COLO668 (cell line): ENCODE data around the gene ADSL.

ENCODE experiments used
- DNase-seq: peaks from one replicate; lab custom pipeline; 2025; ENCODE audit not compliant: unreplicated experiment; lab: John Stamatoyannopoulos, UW

ADSL gene

DNA sequence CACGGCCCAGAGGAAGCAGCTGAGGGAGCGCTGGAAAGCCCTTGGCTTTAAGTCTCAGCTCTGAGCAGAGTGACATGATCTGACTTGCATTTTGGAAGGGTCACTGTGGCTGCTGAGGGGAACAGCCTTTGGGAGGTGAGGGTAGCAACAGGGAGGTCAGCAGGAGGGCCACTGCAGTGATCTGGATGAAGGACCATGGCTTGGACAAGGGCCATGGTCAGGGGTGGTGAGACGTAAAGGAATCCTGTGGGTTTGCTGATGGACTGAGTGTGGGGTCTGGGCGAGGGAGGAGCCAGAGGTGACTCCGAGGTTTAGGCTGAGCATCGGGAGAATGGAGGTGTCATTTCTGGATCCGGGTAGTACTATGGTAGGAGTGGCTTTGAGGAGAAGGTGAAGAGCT is 57.4 kb downstream of the ADSL start:
- DNase-seq, result no peak

DNA sequence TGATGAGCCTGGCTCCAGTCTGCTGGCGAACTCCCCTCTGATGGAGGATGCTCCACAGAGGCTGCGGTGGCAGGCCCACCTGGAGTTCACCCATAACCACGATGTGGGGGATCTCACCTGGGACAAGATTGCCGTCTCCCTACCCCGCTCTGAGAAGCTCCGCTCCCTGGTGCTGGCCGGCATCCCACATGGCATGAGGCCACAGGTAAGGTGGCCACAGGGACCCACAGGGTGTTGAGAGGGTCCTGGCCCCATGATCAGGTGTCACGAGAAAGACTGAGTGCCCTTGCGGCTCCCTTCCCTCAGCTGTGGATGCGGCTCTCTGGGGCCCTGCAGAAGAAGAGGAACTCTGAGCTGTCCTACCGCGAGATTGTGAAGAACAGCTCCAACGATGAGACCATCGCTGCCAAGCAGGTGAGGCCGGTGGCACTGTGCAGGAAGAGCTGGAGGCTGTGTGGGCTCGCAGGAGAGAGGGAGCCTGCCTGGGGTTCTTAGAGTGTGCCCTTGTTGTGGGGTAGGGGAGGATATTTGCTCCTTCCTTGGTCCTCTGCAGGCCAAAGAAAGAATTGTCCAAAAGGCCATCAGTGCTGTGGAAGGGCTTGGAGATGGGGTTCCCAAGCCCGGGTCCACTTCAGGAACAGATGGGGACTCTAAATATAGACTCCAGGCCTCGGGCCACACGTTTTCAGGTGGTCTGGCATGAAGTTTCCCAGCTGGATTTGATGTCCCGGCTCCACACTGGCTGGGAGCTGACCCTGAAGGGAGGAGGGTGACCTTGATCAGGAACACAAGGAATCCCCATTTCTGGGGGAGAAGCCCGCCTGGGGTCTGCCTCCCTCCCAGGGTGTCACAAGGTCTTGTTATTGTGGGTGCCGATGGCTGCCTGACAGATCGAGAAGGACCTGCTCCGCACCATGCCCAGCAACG is 58.2 kb downstream of the ADSL start:
- no peak for DNase-seq

DNA sequence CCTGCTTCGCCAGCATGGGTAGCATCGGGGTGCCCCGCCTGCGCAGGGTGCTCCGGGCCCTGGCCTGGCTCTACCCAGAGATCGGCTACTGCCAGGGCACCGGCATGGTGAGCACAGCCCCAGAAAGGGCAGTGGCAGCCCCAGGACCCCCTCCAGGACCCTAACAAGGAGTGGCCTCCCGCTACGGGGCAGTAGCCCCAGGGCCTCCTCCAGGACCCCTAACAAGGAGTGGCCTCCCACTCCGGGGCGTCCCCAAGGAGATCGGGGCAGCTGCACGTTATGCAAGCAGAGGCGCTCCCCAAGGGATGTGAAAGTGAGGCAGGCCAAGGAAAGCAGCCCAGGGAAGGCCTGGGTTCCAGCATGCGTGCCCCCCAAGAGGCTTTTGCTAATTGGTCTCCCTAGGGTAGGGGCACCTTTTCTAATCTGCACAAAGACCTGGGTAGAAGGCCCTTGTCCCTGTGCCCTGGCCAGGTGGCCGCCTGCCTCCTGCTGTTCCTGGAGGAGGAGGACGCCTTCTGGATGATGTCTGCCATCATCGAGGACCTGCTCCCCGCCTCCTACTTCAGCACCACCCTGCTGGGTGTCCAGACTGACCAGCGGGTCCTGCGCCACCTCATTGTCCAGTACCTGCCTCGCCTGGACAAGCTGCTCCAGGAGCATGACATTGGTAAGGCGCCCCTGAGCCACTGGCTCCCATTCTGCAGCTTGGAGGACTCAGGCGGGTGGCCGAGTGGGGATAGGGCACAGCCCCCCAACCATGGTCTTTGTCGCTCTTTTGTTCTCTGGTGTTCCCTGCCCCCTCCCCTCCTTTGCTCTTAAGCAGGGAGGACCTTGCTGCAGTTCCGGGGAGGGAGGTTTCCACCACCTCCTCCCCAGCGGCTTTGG is 59.1 kb downstream of the ADSL start:
- no peak for DNase-seq

DNA sequence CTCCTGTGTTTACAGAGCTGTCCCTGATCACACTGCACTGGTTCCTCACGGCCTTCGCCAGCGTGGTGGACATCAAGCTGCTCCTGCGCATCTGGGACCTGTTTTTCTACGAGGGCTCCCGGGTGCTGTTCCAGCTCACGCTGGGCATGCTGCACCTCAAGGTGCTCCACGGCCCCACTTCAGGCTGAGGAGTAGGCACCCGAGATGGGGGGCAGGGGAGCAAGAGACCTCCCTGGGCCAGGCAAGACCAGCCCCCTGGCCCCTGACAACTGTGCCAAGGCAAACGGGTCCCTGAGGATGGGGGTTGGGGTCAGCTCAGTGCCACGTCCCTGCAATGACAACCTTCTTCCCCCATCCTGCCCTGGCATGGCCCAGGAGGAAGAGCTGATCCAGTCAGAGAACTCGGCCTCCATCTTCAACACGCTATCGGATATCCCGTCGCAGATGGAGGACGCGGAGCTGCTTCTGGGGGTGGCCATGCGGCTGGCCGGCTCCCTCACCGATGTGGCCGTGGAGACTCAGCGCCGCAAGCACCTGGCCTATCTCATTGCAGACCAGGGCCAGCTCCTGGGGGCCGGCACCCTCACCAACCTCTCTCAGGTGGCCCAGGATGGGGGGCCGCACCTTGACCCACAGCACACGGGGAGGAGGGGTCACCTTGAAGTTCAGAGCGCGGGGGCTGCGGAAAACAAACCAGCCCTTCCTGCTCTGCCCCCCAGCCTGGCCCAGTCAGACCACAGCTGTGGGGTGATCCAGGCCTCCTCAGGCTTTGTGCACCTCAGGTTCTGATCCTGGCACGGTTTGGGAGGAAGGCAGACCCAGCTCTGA is 60.0 kb downstream of the ADSL start:
- DNase-seq, result no peak

DNA sequence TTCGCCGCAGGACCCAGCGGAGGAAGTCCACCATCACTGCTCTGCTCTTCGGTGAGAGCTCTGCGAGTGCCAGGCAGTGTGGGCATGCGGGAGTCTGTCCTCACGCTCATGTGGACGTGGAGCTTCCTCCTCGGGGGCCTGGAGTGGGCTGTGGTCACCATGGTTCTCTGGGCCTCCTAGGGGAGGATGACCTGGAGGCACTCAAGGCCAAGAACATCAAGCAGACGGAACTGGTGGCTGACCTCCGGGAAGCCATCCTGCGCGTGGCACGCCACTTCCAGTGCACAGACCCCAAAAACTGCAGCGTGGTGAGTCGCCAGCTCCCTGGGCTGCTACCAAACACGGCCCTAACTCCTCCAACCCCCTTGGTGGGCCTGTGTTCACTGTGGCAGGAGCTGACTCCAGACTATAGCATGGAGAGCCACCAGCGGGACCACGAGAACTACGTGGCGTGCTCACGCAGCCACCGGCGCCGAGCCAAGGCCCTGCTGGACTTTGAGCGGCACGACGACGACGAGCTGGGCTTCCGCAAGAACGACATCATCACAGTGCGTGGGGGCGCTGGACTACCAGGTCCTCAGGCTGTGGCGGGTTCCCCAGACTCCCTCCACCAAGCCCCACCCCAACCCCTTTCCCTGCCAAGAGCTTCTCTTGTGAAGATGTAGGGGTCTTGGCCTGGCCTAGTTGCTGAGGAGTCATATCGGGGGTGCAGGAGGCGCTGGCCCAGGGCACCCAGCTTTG is 60.9 kb downstream of the ADSL start:
- DNase-seq, result no peak

DNA sequence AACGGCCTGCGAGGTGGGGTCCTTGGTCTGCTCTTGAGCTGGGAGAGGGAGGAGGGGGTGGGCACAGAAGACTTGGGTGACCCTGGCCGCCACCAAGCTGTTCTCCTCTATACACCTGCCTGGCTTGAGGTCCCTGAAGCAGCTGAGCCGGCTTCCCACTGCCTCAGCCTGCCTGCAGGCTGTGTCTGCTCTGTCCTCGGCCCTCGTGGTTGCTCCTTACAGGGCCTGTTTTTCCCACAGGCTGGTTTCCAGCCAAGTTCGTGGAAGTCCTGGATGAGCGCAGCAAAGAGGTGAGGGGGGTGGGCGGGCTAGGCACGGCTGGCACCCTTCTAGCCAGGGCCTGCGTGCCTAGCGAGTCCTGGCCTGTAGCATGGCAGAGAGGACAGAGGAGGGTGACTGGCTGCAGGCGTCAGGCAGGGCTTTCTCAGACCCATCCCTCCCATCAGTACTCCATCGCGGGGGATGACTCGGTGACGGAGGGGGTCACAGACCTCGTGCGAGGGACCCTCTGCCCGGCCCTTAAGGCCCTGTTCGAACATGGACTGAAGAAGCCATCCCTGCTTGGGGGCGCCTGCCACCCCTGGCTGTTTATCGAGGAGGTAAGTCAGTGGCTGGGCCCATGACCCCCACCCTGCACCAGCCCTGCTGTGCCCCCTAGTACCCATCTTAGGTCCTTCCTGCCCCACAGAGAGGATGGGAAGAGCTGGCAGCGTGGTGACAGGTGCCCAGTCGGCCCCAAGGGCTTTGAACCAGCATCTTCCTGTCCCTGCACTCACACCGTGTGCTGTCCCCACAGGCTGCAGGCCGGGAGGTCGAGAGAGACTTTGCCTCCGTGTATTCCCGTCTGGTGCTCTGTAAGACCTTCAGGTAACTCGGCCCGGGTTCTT is 61.8 kb downstream of the ADSL start:
- DNase-seq, result no peak

DNA sequence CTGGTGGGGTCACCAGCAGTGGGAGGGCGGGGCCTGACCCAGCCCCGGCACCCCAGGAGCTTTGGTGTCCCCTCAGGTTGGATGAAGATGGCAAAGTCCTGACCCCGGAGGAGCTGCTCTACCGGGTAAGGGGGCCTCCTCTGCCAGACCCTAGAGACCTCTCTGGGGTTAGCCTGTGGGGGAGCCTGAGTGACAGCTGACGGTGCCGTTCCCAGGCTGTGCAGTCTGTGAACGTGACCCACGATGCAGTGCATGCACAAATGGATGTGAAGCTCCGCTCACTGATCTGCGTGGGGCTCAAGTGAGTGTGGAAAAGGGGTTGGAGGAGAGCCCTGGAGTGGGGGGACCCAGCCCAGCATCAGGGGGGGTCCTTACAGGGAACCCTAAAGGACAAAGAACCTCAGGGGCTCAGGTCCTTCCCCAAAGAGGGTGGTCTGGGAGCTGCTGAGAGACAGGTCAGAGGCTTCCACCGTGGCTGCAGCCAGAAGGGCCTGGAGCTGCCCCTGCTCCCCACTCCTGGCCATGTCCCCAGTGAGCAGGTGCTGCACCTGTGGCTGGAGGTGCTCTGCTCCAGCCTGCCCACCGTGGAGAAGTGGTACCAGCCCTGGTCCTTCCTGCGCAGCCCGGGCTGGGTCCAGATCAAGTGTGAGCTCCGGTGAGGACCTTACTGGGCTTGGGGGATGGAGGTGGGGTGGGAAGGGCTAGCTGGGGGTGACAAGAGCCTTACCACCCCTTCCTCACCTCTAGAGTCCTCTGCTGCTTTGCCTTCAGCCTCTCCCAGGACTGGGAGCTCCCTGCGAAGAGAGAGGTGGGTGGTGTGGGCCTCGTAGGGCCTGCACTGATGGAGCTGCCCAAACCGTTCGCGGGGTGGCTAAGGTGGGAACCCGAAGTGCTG is 62.7 kb downstream of the ADSL start:
- no peak for DNase-seq

DNA sequence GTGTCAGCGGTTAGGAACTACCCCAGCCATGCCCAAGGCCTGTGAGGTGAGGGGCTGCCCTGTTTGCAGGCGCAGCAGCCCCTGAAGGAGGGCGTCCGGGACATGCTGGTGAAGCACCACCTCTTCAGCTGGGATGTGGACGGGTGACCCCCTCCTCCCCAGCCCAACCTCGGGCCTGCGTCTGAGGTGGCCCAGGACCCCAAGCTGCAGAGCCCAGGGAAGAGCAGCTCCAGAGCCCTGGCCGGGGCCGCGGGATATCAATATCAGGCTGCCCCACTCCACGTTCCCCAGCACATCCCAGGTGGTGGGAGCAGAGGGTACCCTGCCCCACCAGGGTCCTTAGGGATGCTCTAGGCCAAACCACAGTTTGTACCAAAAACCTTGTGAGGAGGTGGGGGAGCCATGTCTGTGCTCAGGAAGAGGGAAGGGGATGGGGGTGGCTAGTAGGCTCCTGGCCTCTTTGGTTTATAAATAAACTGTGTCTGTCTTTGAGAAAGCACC is 63.4 kb downstream of the ADSL start:
- no peak for DNase-seq

DNA sequence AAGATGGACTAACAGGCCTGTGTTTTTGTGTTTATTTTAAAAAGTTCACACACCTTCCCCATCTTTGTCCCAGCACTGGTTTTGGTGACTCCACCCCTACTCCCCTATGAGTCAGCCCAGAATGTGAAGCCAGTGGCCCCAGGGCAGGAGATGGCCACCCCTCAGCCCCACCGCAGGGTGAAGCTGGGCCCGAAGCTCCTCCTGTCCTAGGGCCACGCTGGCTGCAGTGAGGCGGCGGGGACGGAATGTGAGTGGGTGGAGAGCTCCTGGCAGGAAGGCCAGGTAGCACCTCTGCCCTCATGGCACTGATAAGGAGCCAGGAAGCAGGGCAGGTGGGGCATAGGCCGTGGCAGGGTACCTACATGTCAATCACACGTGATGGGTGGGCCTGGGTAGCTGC is 64.0 kb downstream of the ADSL start:
- DNase-seq, result no peak

DNA sequence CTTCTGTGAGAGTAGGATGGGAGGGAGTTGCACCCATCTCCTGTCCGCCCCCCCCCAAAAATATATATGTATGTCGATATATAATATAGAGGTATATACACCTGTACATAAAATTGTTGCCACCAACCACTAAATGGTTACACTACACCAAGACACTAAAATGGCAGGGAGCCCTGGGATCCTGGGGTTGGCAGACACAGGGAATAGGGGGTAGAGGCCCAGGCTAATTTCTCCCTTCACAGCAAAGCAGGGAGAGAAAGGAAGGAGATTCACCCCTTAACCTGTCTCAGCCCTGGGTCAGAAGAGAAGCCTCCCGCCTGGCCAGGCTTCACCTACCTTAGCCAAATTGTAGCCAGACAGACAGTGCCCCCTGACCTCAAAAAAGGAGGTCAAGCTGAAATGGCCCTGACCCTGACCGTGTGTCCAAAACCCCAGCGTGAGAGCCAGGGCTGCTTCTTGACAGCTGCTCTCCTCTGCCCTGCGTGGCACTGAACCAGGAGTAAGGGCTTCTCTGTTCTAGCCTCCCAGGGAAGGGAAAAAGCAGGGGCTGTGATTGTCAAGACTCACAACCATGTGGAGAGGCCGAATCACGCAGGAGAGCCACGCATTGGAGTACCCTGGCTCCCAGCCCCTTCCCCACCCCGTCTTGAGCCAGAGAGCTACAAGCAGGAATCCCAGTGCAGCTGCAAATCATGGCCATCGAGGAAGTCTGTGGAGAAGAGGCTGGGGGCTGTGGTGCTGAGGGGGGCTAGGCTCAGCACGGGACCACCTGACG is 64.6 kb downstream of the ADSL start:
- no peak for DNase-seq

DNA sequence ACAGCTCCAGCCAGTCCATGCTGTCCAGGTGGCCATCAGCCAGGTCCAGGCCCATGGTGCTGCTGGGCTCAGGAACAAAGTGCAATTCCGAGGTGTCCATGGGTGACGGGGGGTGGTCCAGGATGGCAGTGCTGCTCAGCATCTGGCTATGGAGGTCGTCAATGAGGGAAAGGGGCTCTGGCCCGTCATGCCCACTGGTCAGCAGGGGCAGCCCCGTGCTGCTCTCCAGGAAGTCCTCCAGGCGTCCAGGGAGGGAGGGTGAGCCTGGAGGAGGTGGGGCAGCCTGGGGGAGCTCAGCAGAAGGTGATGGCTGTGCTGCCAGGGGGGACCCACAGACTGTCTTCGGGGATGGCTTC is 65.2 kb downstream of the ADSL start:
- no peak for DNase-seq

DNA sequence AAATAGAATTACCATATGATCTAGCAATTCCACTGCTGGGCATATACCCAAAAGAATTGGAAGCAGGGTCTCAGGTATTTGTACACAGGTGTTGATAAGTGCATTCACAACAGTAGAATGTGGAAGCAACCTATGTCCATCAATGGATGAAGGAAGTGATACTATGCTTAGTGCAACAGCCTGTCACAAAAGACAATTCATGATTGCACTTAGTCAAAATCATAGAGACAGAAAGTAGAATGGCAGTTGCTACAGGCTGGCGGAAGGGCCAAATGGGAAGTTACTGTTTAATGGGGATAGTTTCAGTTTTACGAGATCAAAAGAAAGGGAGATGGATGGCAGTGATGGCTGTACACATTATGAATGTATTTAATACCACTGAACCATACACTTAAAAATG is 66.1 kb downstream of the ADSL start:
- DNase-seq, result no peak

DNA sequence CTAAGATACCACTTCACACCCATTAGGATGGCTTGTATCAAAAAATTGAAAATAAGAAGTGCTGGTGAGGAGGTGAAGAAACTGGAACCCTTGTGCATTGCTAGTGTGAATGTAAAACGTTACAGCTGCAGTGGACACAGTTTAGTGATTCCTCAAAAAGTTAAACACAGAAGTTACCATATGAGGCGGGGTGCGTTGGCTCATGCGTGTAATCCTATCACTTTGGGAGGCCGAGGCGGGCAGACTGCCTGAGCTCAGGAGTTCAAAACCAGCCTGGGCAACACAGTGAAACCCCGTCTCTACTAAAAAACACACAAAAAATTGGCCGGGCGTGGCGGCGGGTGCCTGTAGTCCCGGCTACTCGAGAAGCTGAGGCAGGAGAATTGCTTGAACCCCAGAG is 67.6 kb downstream of the ADSL start:
- DNase-seq, result no peak

DNA sequence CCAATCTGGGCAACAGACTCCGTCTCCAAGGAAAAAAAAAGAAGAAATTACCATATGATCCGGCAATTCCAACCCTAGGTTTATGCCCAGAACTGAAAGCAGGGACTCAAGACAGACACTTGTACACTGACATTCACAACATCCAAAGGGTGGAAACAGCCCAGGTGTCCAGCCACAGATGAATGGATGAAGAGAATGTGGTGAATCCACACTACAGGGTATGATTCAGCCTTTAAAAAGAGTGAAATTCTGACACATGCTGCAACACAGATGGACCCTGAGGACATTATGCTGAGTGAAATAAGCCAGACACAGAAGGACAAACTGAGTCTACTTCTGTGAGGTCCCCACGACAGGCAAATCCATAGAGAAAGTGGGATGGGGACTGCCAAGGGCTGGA is 68.0 kb downstream of the ADSL start:
- DNase-seq, result no peak

DNA sequence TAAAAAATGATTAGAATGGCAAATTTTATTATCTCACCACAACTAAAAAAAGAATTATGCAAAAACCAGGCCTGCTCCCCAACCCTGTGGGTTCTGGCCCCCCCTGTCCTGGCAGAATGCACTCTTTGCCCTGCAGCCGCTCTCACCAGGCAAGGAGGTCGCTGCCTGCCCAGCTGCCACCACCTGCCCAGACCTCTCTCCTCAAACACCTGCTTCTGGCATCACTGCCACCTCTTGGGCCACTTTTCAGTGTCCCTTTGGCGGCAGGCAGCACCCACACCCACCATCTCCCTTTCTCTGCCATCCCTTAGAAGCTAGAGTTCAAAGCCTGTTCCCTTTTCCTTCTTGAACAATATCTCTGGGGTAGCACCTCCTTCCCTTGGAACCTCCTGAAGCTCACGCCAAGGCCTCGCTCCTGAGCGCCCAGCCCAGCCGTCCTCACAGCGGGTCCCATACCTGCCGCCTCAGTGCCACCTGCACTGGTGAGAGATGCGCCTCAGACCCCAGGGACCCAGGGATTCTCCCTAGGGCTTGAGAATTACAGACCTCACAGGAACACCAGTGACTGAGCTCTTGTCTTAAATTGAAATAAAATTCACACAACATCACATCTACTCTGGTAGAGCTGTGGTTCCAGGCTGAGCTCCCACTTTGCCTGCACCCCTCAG is 68.7 kb downstream of the ADSL start:
- DNase-seq, result peak; percentile 34

DNA sequence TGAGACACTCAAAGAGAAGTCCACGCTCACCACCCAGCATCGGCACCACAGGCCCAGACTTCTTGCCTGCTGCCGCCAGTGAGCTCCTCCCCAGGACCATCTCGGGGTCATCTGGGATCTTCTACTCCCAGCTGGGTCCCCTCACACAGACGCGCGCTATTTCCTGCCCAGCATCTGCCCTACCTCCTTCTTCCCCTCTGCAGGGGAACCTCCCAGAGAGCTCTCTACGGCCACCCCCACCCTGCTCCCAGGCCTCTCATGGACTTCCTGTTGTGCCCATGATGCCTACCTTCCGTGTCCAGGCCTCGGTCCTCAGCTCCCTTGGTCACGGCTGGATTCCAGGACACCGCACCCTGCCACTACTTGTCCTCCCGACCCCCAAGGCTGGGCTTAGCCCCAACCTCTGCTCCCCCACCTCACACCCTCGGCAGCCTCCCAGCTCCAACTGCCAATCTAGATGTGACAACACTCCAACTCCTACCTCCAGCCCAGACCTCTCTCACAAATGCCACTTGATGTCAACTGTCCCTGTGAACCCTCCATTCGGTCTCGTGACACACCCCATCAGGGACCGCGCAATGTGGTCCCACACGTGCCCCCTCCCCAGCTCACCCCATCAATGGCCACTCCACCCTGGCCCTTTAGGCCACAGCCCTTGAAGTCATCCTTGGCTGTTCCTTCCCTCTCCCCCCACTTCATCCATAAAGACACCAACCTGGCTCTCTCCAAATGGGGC is 69.4 kb downstream of the ADSL start:
- DNase-seq, result peak; percentile 11

DNA sequence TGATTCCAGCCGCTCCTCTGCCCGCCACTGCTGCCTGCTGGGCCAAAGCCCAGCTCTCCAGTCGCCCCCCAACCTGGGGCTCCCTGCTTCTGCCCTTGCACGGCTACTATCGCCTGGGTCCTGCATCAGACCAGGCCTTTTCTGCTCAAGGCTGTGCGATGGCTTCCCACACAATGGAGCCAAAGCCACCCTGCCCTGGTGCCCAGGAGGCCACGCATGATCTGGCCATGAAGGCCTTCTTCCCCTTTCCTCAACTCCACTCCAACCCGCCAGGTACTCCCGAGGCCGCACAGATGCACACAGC is 69.9 kb downstream of the ADSL start:
- no peak for DNase-seq
